Measurements from ENCODE around the gene CSAD. TPM values are rescaled to one million over a fixed set of nuclear protein-coding genes. Genes with fewer than 3 reads are reported as not detected.

CSAD gene
- total RNA-seq, 1 experiment from 2014 or later: 11.5 TPM

DNA sequence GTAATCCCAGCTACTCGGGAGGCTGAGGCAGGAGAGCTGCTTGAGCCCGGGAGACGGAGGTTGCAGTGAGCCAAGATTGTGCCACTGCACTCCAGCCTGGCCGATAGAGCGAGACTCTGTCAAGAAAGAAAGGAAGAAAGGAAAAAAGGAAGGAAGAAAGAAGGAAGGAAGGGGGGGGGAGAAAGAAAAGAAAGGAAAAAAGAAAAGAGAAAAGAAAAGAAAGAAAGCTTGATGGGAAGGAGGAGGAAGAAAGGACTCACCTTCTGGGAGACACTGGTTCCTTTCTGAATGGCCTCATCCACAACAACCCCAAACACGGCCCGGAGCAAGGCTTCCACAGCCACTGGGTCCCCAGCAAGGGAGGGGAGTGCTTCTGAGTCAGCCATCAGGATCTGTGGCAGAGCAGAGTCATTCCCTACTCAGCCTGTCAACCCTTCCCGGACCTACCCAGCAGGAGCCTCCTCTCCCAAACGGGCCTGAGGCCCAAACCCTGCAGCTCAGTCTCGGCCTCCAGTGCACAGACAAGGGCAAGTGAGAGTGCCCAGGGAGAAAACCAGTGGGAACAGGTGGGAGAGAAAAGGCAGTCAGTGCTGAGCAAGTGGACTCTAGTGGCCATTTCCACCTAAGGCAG is 7.5 kb downstream of the CSAD start (continued):
- TF ChIP-seq, protein P1, sequence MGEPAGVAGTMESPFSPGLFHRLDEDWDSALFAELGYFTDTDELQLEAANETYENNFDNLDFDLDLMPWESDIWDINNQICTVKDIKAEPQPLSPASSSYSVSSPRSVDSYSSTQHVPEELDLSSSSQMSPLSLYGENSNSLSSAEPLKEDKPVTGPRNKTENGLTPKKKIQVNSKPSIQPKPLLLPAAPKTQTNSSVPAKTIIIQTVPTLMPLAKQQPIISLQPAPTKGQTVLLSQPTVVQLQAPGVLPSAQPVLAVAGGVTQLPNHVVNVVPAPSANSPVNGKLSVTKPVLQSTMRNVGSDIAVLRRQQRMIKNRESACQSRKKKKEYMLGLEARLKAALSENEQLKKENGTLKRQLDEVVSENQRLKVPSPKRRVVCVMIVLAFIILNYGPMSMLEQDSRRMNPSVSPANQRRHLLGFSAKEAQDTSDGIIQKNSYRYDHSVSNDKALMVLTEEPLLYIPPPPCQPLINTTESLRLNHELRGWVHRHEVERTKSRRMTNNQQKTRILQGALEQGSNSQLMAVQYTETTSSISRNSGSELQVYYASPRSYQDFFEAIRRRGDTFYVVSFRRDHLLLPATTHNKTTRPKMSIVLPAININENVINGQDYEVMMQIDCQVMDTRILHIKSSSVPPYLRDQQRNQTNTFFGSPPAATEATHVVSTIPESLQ (CRISPR knock-in tag; IDR thresholded peaks at IDR 0.05): no peak
- TF ChIP-seq ZNF121 (CRISPR knock-in tag; IDR thresholded peaks at IDR 0.05): no peak
- TF ChIP-seq GABPB1 (CRISPR knock-in tag; IDR thresholded peaks at IDR 0.05): no peak
- TF ChIP-seq USF1 (CRISPR knock-in tag; IDR thresholded peaks at IDR 0.05): no peak
- TF ChIP-seq SOX15 (CRISPR knock-in tag; IDR thresholded peaks at IDR 0.05): no peak
- TF ChIP-seq ZMAT4 (CRISPR knock-in tag; IDR thresholded peaks at IDR 0.05): no peak
- no peak for TF ChIP-seq ZNF281 (CRISPR knock-in tag; IDR thresholded peaks at IDR 0.05)
- no peak for TF ChIP-seq TEAD4 (CRISPR knock-in tag; IDR thresholded peaks at IDR 0.05)
- no peak for TF ChIP-seq AFF4 (CRISPR knock-in tag; IDR thresholded peaks at IDR 0.05; ENCODE audit: borderline replicate concordance)
- TF ChIP-seq, protein P2, sequence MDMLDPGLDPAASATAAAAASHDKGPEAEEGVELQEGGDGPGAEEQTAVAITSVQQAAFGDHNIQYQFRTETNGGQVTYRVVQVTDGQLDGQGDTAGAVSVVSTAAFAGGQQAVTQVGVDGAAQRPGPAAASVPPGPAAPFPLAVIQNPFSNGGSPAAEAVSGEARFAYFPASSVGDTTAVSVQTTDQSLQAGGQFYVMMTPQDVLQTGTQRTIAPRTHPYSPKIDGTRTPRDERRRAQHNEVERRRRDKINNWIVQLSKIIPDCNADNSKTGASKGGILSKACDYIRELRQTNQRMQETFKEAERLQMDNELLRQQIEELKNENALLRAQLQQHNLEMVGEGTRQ (CRISPR knock-in tag; IDR thresholded peaks at IDR 0.05): no peak
- no peak for TF ChIP-seq MYBL2 (CRISPR knock-in tag; IDR thresholded peaks at IDR 0.05)
- TF ChIP-seq, protein P3, sequence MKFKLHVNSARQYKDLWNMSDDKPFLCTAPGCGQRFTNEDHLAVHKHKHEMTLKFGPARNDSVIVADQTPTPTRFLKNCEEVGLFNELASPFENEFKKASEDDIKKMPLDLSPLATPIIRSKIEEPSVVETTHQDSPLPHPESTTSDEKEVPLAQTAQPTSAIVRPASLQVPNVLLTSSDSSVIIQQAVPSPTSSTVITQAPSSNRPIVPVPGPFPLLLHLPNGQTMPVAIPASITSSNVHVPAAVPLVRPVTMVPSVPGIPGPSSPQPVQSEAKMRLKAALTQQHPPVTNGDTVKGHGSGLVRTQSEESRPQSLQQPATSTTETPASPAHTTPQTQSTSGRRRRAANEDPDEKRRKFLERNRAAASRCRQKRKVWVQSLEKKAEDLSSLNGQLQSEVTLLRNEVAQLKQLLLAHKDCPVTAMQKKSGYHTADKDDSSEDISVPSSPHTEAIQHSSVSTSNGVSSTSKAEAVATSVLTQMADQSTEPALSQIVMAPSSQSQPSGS (CRISPR knock-in tag; IDR thresholded peaks at IDR 0.05; ENCODE audit: borderline replicate concordance, low read depth): no peak

DNA sequence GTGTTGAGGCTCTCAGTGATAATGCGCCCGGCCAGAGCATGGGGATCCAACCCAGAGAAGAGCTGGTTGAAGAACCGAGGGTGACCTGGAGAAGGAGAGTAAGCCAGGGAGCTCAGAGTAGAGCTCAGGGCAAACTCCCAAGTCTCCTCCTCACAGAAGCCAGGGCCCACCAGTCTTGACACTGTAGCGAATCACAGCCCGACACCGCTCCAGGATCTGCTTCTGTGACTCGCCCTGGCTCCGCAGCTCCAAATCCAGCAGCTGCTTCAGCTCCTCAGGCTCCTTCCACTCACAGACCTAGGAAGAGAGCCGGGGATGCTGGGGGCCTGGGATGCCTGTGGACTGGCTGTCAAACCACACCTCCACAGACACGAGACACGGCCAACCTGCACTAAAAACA is 8.4 kb downstream of the CSAD start:
- no peak for ATAC-seq
- ChIA-PET POLR2A (no interaction called here), CTCF (interaction anchor here (0.8 to 4.5 kb wide), 8 partner anchors 9 to 149 kb away, joined by 3 to 62 read pairs (median 4); partner anchors contain the start of genes AAAS and CSAD)
- peaks cover 92% of the 10 kb centered on the region for H3K27me3 Mint-ChIP-seq (ENCODE audit: low read depth)
- peaks cover 17% of the 10 kb centered on the region for H3K4me1 Mint-ChIP-seq
- no peaks in the 10 kb centered on the region for H3K36me3 Mint-ChIP-seq
- DNase-seq (ENCODE audit: low spot score): no peak
- no peaks in the 10 kb centered on the region for H3K9me3 Mint-ChIP-seq
- H3K27ac Mint-ChIP-seq: no peak overlapping the region
- no peak overlapping the region for H3K4me3 Mint-ChIP-seq
- TF ChIP-seq, protein P4, sequence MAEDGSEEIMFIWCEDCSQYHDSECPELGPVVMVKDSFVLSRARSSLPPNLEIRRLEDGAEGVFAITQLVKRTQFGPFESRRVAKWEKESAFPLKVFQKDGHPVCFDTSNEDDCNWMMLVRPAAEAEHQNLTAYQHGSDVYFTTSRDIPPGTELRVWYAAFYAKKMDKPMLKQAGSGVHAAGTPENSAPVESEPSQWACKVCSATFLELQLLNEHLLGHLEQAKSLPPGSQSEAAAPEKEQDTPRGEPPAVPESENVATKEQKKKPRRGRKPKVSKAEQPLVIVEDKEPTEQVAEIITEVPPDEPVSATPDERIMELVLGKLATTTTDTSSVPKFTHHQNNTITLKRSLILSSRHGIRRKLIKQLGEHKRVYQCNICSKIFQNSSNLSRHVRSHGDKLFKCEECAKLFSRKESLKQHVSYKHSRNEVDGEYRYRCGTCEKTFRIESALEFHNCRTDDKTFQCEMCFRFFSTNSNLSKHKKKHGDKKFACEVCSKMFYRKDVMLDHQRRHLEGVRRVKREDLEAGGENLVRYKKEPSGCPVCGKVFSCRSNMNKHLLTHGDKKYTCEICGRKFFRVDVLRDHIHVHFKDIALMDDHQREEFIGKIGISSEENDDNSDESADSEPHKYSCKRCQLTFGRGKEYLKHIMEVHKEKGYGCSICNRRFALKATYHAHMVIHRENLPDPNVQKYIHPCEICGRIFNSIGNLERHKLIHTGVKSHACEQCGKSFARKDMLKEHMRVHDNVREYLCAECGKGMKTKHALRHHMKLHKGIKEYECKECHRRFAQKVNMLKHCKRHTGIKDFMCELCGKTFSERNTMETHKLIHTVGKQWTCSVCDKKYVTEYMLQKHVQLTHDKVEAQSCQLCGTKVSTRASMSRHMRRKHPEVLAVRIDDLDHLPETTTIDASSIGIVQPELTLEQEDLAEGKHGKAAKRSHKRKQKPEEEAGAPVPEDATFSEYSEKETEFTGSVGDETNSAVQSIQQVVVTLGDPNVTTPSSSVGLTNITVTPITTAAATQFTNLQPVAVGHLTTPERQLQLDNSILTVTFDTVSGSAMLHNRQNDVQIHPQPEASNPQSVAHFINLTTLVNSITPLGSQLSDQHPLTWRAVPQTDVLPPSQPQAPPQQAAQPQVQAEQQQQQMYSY (CRISPR knock-in tag; IDR thresholded peaks at IDR 0.05): no peak
- TF ChIP-seq ZNF263 (CRISPR knock-in tag; IDR thresholded peaks at IDR 0.05; ENCODE audit: low read depth) (no peak), ZNF317 (CRISPR knock-in tag; IDR thresholded peaks at IDR 0.05; ENCODE audit: borderline replicate concordance, low read depth) (no peak), ELF4 (CRISPR knock-in tag; IDR thresholded peaks at IDR 0.05; ENCODE audit: low read depth) (no peak), JUN (CRISPR knock-in tag; IDR thresholded peaks at IDR 0.05) (no peak), ZNF232 (CRISPR knock-in tag; IDR thresholded peaks at IDR 0.05) (no peak)
- TF ChIP-seq, protein P5, sequence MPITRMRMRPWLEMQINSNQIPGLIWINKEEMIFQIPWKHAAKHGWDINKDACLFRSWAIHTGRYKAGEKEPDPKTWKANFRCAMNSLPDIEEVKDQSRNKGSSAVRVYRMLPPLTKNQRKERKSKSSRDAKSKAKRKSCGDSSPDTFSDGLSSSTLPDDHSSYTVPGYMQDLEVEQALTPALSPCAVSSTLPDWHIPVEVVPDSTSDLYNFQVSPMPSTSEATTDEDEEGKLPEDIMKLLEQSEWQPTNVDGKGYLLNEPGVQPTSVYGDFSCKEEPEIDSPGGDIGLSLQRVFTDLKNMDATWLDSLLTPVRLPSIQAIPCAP (CRISPR knock-in tag; IDR thresholded peaks at IDR 0.05): no peak

Measured in WTC11 (cell line).